ENCODE data around the gene CHRNA4.

- TF ChIP-seq POLR2A (IDR thresholded peaks at IDR 0.05) (no peak), CTCF (IDR thresholded peaks at IDR 0.05) (no peak)
These were observed 41.2 kb upstream of the CHRNA4 start for GRCh38 chr20:63402181-63402859.
